K562 (cell line): ENCODE data around the gene THAP4. TPM values are rescaled to one million over a fixed set of nuclear protein-coding genes. Genes with fewer than 3 reads are reported as not detected.

Experiments
- CAMTA2 ChIP-seq: fragments of 250-450 bp; sonication (Bioruptor Pico); conservative IDR thresholded peaks from 2 replicates; pipeline ENCODE4 v1.5.1; 2022
- CBX8 ChIP-seq: fragments of 200-600 bp; sonication (generic); IDR thresholded peaks from 2 replicates; pipeline ENCODE4 v1.6.1; 2012; ENCODE audit warnings: borderline replicate concordance, mixed run types, low read depth, mild to moderate bottlenecking, moderate library complexity, mixed read lengths, low read length, control low read depth, inconsistent platforms; ENCODE audit not compliant: poor library complexity, severe bottlenecking; ENCODE audit errors: extremely low read depth
- ELK3 ChIP-seq: fragments of 450-650 bp; formaldehyde crosslinking; IDR thresholded peaks from 2 replicates; pipeline ENCODE4 v1.4.0; 2020; ENCODE audit warnings: mild to moderate bottlenecking
- PHF8 ChIP-seq: fragments of 200-600 bp; sonication (generic); IDR thresholded peaks from 2 replicates; pipeline ENCODE4 v1.6.1; 2012; ENCODE audit warnings: mixed run types, mild to moderate bottlenecking, inconsistent platforms, low read length, moderate library complexity, borderline replicate concordance
- POLR2A ChIP-seq: fragments of 450-650 bp; conservative IDR thresholded peaks from 2 replicates; pipeline ENCODE4 v1.6.1; 2016
- RBFOX2 ChIP-seq: fragments of 200-400 bp; formaldehyde crosslinking; IDR thresholded peaks from 2 replicates; pipeline ENCODE4 v1.6.1; 2017; ENCODE audit warnings: low read depth, mild to moderate bottlenecking, low read length, moderate library complexity
- SAFB2 ChIP-seq: fragments of 200-400 bp; formaldehyde crosslinking; IDR thresholded peaks from 2 replicates; pipeline ENCODE4 v1.6.1; 2018; ENCODE audit warnings: borderline replicate concordance, low read length, low read depth, moderate library complexity; ENCODE audit not compliant: severe bottlenecking
- SIRT6 ChIP-seq: IDR thresholded peaks from one replicate; pipeline ENCODE4 v1.6.1; 2012; ENCODE audit warnings: low read depth, mild to moderate bottlenecking, control low read depth, inconsistent platforms, low read length, moderate library complexity
- SRF ChIP-seq, 2 experiments: fragments of 250-450, 450-650 bp in 1 of 2; sonication (Bioruptor Pico) in 1 of 2; sonication (generic) in 1 of 2; formaldehyde crosslinking; IDR thresholded peaks; 2 replicates each; pipeline versions ENCODE4 v1.5.0 to v1.5.1; 2020 to 2022; ENCODE audit warnings: mild to moderate bottlenecking in 1 of 2, missing genetic modification reagents in 1 of 2
- ZBTB7A ChIP-seq: IDR thresholded peaks from 2 replicates; pipeline ENCODE4 v1.6.1; 2011; ENCODE audit warnings: low read depth, mild to moderate bottlenecking, low read length, moderate library complexity, borderline replicate concordance; ENCODE audit not compliant: control insufficient read depth
- ZNF274 ChIP-seq: IDR thresholded peaks from 2 replicates; pipeline ENCODE4 v1.6.1; 2011; ENCODE audit warnings: low read depth, mild to moderate bottlenecking, low read length, moderate library complexity, borderline replicate concordance
- polyA plus RNA-seq, 8 experiments: library from polyadenylated mRNA; depleted of rRNA in 4 of 8; stranded (reverse) in 5 of 8; unstranded in 3 of 8; fragments of >200 nt; fragmentation: Nextera tagmentation in 2 of 8; fragmentation: Illumina TruSeq in 1 of 8; extraction: Ambion mirVana in 2 of 8; extraction: Trizol in 1 of 8; gene quantifications; 2 replicates each; pipeline versions ENCODE4 v1.2.1 to v1.2.3, GENCODE V29; 2011 to 2014; ENCODE audit warnings: inconsistent platforms in 1 of 8, missing spikeins in 1 of 8
- total RNA-seq, 7 experiments: library from RNA; depleted of rRNA in 6 of 7; stranded (reverse); fragments of >200 nt in 6 of 7; fragmentation: Illumina TruSeq in 2 of 7; extraction: Trizol in 2 of 7; gene quantifications; 2 replicates each; pipeline versions ENCODE4 v1.2.1 to v1.2.3, GENCODE V29; 2011 to 2021; ENCODE audit warnings: low replicate concordance in 1 of 7
- TF ChIP-seq, protein P1 (sequence below), 2 experiments: fragments of 450-650 bp; IDR thresholded peaks; 2 replicates each; pipeline ENCODE4 v1.6.1; 2016; ENCODE audit warnings: mild to moderate bottlenecking in 2 of 2, borderline replicate concordance in 1 of 2, low read depth in 1 of 2, moderate library complexity in 1 of 2
- TF ChIP-seq, protein P2 (sequence below), 2 experiments: IDR thresholded peaks in 1 of 2; conservative IDR thresholded peaks in 1 of 2; 2 replicates each; pipeline ENCODE4 v1.6.1; 2016; ENCODE audit warnings: low read depth in 2 of 2, mild to moderate bottlenecking in 1 of 2, missing compliant biosample characterization in 1 of 2, missing genetic modification characterization in 1 of 2, moderate library complexity in 1 of 2

The THAP4 gene
- total and polyA plus RNA-seq, 9 of the 15 experiments (the other 6 are each of a cell fraction or from before 2014, with no cell fraction given): 8.6 to 60.9 (median 43.9) TPM

- TF ChIP-seq, protein P1, sequence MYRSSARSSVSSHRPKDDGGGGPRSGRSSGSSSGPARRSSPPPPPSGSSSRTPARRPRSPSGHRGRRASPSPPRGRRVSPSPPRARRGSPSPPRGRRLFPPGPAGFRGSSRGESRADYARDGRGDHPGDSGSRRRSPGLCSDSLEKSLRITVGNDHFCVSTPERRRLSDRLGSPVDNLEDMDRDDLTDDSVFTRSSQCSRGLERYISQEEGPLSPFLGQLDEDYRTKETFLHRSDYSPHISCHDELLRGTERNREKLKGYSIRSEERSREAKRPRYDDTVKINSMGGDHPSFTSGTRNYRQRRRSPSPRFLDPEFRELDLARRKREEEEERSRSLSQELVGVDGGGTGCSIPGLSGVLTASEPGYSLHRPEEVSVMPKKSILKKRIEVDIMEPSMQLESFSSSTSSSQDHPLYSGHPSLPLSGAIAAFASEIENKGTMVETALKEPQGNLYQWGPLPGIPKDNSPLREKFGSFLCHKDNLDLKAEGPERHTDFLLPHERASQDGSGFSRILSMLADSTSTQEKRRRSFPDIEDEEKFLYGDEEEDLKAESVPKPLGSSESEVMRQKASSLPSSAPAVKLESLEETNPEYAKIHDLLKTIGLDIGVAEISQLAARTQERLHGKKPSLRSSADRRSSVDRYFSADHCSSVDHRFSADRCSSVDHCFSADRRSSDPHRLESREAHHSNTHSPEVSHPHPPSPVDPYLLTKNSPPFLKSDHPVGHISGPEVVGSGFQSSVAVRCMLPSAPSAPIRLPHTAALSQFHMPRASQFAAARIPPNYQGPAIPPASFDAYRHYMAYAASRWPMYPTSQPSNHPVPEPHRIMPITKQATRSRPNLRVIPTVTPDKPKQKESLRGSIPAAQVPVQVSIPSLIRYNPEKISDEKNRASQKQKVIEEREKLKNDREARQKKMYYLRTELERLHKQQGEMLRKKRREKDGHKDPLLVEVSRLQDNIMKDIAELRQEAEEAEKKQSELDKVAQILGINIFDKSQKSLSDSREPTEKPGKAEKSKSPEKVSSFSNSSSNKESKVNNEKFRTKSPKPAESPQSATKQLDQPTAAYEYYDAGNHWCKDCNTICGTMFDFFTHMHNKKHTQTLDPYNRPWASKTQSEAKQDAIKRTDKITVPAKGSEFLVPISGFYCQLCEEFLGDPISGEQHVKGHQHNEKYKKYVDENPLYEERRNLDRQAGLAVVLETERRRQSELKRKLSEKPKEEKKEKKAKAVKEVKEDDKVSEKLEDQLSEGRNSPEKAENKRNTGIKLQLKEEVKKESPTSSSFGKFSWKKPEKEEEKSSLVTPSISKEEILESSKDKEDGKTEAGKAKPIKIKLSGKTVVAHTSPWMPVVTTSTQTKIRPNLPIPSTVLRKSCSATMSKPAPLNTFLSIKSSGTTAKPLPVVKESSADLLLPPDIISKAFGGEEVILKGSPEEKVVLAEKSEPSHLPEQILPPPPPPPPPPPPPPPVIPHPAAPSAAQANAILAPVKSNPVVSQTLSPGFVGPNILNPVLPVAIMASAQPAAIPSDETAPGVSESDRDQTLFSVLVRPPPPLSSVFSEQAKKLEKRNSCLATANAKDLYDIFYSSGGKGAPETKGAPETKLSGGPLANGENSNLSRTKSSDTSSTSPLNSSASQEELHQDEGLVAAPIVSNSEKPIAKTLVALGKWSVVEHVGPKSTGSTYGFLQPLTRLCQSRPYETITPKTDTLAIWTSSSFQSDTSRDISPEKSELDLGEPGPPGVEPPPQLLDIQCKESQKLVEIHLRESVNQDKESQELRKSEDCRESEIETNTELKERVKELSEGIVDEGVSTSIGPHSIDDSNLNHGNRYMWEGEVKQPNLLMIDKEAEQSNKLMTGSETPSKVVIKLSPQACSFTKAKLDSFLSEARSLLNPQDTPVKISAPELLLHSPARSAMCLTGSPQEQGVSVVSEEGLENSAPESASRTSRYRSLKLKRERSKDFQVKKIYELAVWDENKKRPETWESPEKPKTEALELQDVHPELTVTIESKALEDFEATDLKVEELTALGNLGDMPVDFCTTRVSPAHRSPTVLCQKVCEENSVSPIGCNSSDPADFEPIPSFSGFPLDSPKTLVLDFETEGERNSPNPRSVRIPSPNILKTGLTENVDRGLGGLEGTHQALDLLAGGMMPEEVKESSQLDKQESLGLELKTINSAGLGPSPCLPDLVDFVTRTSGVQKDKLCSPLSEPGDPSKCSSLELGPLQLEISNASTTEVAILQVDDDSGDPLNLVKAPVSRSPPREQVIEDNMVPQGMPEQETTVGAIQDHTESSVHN (IDR thresholded peaks at IDR 0.05; ENCODE audit: borderline replicate concordance in 1 of 2, low read depth in 1 of 2): no peak
- TF ChIP-seq POLR2A (no peak), CAMTA2 (CRISPR knock-in tag) (no peak), SRF (CRISPR knock-in tag; IDR thresholded peaks at IDR 0.05) (no peak), RBFOX2 (peak; percentile 38; the same call in 1 of the 2 replicates), ZBTB7A (peak; percentile 59; the same call in 1 of the 2 replicates), PHF8 (peak; percentile 39; the same call in 1 of the 2 replicates), ELK3 (no peak), ZNF274 (no peak), CBX8 (no peak), SAFB2 (no peak), SIRT6 (no peak)
- TF ChIP-seq, protein P2, sequence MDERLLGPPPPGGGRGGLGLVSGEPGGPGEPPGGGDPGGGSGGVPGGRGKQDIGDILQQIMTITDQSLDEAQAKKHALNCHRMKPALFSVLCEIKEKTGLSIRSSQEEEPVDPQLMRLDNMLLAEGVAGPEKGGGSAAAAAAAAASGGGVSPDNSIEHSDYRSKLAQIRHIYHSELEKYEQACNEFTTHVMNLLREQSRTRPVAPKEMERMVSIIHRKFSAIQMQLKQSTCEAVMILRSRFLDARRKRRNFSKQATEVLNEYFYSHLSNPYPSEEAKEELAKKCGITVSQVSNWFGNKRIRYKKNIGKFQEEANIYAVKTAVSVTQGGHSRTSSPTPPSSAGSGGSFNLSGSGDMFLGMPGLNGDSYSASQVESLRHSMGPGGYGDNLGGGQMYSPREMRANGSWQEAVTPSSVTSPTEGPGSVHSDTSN (CRISPR knock-in tag; IDR thresholded peaks at IDR 0.05; ENCODE audit: low read depth): no peak
- TF ChIP-seq, protein P2 (tag; conservative IDR thresholded peaks at IDR 0.05; ENCODE audit: low read depth): no peak
Observed at GRCh38 chr2:241558532-241559322, 78.2 kb downstream of the THAP4 start, which contains the start of gene BOK (continued).
